HG03060 (cell line): ENCODE data around the gene NINJ2.

Source experiments
- ATAC-seq: cut with Tn5 transposase; IDR thresholded peaks from one replicate; pipeline ENCODE4 v1.9.1; 2021; ENCODE audit warnings: low read depth, moderate number of reproducible peaks; ENCODE audit not compliant: unreplicated experiment

Gene NINJ2

DNA sequence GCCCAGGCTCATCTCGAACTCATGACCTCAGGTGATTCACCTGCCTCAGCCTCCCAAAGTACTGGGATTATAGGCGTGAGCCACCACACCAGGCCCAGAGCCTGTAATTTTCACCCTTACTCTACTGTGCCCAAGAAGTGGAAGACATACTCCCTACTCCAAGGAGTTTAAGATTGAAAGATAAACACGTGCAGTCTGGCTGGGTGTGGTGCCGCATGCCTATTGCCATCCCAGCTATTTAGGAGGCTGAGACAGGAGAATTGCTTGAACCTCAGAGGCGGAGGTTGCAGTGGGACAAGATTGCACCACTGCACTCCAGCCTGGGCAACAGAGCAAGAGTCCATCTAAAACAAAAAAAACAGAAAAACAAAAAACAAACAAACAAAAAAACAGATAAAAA lies 90.0 kb downstream of the NINJ2 start:
- no peak for ATAC-seq

DNA sequence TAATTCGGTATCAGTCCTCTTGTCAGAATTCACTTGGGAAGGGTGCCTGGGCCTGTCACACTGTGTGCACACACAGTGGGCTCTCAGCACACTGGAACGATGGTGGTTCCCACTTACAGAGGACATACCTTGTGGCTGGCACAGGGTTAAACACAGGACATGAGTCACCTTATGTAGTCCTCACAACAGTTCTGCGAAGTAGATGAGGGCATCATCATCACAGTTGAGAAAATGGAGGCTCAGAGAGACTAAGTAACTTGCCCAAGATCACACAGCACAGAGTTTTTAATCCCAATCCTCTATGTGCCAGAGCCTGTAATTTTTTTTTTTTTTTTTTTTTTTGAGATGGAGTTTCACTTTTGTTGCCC lies 90.7 kb downstream of the NINJ2 start:
- no peak for ATAC-seq

DNA sequence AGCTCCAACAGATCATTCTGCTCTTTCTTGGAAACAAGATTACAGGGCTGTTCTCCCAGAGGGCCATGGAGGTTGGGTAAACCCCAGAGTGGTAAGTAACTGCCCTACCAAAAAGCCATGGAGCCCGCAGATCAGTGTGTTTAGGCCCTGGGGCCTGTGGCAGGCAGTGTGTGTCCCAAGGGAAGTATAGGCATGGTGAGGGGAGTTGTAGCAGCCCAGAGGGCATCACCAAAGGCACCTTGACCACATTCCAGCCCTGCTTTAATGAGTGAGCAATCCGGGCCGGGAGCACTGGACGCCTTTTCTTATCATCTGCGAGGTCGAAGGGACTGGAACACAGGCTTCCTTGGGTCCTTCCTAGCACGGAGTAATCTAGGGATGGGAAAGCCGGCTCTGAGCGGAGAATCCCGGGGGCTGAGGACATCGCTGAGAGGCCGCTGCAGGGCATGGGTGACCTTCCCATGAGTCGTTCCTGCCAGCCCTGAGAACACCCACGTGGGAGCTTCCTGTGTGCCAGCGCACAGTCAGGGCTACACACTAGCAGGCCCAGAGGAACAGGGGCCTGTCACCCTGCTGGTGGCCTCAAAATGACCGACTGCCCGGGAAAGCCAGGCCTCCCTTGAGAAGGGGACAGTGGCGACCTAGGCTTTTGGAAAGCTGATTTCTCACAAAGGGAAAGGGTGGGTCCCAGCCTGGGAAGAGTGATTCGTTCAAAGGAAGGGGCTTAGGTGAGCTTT lies 91.3 kb downstream of the NINJ2 start:
- ATAC-seq = no peak

DNA sequence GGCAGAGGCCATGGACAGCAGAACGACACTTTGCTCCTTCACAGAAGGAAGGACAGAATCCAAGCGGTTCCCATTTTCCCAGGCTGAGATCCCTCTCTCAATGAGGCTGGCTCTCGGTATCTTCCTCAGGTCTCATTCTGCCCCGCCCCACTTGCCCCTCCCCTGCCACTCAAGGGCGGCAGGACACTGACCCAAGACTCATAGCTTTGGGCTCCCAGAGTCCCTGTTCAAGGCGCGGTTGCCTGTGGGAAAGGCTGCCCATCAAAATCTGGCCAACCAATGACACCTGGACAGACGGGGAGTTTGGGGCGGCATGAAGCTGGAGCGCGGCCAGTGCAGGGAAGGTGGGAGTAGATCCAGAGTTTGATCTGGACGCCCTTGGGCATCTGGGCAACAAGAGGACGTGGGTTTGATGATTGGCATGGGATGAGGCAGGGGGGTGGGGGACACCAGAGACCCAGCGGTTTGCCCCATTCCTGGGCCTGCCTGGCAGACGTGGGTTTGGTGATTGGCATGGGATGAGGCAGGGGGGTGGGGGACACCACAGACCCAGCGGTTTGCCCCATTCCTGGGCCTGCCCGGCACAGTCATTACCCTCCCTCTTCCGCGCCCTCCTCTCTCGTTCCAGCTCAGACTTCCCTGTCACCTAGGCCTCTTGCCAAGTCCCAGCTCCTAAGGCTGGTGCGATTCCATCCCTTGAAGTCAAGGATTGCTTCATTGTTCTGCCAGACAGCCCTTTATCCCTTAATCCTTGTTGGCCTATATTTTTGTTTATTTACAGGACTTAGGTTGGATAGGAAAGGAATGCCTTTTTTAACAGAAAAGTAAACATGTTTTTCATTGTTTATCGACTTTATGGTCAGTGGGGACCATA lies 92.1 kb downstream of the NINJ2 start:
- no peak for ATAC-seq

DNA sequence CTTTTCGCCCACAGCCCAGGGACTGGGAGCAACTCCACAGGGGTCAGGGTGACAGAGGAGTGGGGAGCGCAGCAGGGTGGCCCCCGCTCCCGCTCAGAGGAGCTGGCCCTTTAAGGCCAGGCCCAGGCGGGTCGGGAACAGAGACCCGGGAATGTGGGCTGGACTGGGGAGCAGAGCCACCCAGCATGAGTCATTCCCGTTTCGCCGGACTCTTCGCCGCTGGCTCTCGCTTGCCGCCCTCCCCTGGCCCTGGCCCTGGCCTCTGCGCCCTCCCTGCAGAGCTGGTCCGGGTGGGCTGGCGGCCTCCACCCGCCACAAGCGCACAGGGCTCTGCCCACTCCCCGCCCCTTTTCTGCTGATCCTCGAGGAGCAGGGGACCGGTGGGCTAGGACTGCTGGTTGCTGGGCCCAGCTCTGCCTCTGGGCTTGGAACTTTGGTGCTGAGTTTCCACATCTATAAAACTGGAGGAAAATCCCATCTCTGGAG lies 92.8 kb downstream of the NINJ2 start:
- ATAC-seq = no peak

DNA sequence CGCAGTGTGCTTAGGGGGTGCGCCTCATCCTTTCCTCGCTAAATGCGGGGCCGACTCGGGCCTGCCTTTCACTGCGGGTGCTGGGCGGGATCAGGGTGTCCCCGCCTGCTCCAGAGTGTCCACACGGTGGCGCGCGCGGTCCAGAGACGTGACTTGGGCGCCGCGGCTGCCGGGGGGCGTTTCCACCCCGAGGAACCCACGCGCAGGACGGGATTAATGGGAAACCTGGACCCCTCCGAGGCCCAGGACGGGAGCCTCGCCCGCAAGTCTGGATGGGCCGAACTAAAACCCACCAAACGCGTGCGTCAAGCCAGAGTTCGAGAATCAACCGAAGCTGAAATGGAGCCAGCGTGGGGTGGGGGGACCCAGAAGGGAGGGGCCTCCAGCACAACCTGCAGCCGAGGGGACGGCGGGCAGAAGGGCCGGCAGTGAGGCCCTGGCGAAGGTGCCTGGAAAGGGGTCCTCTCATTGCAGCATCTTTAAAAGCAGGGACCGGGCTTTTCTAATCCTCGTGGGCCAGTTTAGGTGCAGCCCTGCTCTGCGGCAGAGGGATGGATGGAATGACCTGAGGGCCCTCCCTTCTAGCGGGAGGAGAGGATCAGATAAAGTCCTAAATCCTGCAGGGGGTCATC lies 93.3 kb downstream of the NINJ2 start:
- no peak for ATAC-seq

DNA sequence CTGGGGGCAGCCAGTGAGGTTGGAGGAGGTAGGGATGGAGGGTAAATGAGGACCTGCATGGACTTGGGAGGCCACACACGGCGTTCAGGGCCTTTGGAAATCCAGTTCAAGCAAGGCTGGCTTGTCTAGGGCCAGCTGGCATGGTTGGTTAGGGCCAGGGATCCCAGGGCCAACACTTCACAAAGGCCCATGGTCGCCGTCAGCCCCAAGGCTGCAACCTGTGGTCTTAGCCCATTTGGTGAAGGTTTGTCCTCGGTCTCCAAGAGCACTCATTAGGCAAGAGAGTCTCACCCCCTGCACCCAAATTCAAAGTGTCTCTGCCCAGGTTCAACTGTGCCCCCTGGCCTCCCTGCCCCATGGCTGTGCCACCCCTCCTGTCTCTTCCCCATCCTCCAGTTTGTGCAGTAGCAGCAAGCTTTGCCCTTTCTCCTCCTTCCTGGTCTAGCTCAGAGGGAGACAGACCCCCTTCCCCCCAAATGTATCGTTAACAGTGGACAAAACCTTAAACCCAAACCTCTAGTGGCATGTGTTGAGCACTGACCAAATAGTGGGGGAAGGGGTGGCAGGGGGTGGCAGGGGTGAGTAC lies 94.1 kb downstream of the NINJ2 start:
- no peak for ATAC-seq

DNA sequence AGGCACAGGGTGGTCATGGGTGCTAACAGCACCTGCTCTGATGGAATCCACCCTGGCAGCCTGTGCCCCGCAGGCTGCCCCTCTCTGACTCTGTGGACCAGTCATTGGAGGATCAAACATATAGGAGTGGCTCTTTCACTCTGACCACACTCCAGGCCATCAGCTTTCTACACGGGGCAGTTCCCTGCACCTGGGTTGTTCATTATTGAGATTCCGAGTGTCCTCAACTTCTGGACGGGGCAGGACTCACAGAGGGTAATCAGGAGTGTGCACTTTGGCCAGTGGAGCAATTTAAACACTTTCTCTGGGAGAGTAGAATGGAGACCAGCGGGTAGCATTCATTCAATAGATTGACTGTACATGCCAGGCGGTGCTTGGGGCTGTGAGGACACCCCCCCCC lies 94.8 kb downstream of the NINJ2 start:
- no peak for ATAC-seq

DNA sequence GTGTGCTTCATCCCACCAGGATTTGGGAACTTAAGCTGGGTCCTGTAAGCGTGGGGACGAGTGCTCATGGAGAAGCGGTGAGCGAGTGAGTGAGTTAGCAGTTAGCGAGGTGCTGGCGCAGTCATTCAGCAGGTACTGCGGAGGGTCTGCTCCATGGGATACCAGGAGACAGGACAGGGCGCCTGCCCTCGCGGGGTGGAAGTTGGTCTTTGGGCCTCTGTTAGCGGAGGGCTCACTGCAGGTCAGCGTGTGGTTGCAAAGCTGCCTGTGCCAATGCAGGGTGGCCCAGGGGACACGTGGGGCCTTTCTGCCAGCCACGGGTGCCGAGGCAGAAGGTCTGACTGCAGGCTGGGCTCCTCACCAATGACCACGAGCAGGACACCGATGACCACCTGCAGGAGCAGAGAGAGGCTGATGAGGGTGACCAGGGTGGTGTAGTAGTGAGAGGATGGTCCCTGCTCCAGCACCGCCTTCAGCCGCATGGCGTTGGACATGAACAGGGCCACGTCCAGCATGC lies 97.6 kb downstream of the NINJ2 start:
- no peak for ATAC-seq

DNA sequence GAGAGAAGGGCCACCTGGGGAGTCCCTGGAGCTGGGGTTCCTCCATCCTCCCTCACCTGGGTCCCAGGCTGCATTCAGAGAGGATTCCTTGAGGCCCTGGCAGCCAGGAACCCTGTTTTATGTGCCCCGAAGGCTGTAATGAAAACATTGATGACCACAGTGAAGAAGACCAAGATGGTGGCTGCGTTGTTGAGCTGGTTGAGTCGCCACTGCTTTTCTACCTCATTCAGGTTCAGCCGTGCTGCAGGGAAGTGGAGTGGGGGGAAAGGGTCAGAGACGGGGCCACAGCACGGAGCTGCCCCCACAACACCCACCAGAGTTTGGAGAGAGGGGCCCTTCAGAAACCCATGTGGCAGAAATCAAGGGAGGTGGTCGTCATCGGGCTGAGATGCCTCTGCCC lies 98.1 kb downstream of the NINJ2 start:
- ATAC-seq = no peak

DNA sequence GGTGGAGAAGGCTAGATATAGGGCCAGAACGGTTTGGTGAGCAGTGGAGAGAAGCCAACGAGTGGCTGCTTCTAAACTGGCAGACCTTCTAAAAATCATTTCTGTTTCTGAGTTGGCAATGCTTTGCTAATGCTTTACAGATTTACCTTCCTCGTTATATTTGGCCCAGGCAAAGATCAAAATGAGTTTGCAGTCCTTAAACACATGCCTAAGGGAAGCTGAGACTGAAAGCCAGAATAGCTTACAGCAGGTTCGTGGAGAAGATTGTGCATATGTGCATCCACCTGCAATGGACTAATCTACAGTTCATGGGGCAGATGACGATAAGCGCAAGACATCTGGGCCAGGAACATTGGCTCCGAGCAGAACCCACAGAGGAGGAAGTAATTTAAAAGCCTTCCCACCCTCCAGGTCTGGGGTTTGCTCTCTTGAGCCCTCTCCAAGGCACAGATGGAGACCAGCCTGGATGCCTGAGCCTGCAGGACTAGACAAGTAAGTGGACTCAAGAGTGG lies 99.4 kb downstream of the NINJ2 start:
- ATAC-seq = no peak

DNA sequence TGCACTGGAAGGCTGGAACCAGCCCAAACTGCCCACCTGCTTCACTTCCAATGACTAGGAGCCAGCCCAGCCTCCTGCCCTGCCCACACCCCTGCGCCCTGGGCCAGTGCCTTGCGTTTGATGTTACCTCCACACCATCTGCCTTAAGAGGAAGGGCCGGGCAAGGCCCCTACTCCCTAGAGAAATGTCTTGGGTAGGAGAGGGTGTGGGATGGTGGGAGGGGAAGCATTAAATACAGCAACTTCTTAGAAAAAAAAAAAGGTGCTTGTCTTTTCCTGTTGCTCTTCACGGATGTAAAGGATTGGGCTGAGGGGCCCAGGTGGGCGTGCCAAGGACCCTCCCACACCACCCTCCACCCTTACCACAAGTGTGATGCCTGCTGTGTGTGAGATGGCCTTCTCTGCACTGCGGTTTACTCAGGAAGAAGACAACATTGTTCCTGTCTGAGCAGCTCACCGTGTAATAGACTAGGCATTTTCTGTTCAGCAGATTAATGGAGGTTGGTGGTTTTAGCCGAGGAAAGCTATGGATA lies 99.9 kb downstream of the NINJ2 start:
- no peak for ATAC-seq

DNA sequence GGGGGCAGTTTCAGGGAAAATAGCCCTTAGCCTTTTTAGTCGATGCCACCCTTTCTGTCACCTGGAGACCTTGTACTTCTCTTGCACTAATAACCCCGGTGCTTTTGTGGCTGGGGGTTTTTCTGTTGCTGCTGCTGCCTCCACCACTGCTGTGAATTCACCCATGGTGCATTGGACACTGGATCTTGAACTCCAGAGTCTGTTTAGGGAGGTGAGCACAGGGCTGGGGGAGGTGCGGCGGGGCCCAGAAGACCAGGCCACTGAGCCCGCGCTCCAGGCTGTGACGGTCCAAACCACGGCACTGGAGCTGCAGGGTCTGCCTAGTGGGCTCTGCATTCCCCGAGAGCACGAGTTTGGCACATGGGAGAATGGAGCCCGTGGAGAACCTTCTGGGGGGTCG lies 100.6 kb downstream of the NINJ2 start:
- ATAC-seq = no peak

DNA sequence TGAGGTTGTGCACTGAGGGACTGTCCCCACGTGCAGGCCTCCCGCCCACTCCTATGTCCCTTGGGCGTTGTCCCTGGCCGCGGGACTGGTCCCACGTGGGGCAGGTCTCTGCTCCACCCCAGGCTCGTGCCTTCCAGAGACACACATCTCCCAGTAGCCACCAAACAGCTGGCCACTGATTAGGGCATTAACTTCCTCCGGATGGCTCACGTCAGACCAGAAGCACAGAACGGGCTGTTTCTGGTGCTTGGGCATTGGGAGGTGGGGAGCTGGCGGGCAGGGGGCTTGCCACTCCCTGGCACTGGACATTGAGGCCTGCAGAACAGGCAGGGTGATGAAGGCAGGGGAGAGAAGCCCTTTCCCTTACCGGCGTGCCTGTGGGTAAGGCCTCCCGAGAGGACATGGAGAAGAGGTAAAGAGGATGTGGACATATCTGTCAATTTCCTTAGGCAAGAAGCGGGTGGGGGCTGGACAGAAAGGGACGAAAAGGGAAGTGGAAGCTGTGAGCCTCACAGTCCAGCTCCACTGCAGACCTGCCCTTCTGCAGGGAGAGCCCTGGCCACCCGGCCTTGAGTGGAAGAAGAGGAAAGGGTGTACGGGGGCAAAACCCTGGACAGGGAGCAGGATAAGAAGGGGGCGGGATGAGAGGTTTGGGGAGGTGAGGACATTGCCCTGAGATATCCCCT lies 101.2 kb downstream of the NINJ2 start:
- no peak for ATAC-seq

DNA sequence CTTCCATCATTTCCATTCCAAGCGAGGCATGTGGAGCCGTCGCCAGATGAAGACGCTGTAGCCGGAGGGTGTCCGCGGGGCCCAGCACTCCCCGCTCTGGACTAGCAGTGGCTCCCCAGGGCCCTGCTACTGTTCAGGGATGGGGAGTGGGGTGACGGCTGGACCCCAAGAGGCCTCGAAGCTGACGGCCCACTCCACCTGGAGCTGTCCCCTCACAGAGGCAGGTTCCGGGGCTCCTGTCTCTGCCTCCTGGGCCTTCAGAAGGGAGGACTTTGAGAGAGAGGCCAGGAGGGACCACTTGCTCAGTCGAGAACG lies 101.9 kb downstream of the NINJ2 start:
- no peak for ATAC-seq

DNA sequence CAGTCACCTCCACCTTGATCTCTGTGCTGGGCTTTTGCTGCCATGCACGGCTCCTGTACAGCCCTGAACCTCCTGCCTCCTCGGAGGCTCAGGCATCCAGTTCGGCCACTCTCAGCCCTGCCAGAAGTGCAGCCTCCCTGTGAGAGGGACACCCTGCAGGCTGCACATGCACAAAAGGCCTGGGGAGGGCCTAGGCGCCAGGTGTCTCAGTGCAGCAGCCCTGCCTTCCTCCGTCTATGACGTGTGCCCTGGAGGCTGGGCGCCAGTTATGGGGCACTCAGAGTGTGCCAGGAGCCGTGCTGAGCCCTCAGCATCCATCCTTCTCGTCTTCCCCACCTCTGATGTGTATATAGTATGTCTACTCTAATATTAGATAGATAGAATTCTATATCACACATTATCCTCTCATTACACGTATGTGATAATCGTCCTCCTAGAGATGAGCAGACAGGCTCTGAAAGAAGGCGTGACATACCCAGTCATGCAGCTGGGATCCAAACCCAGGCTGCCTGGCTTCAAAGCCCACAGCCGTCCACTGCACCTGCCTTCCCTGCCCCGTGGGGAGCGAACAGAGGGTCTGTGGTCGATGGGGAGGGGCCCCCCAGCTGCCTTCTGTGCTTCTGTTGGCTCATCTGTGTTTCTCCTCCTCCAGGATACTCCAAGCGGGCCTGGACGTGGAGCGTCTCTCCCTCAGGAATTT lies 102.4 kb downstream of the NINJ2 start:
- no peak for ATAC-seq

DNA sequence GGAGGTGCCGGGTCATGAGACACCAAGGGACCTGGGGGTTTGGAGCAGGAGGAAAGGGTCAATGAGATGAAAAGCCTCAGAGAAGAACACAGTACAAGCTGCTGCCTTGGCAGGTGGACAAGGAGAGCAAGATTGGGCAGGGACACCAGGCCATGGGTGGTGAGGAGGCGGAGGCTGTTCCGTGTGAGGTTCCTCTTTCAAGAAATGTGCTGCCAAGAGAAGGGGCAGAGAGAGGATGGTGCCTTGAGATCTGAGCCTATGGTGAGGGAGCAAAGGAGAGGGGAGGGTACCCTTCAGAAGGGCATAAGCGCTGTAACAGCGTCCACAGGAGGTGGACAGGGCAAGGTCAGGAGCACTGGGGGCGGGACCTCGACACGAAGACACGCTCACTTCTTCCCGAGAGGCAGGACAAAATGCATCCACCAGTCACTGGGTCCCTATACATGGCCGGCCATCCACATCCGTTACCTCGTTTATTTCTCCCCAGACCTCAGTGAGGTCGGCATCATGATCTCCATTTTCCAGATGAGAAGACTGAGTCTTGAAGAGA lies 103.3 kb downstream of the NINJ2 start:
- no peak for ATAC-seq

DNA sequence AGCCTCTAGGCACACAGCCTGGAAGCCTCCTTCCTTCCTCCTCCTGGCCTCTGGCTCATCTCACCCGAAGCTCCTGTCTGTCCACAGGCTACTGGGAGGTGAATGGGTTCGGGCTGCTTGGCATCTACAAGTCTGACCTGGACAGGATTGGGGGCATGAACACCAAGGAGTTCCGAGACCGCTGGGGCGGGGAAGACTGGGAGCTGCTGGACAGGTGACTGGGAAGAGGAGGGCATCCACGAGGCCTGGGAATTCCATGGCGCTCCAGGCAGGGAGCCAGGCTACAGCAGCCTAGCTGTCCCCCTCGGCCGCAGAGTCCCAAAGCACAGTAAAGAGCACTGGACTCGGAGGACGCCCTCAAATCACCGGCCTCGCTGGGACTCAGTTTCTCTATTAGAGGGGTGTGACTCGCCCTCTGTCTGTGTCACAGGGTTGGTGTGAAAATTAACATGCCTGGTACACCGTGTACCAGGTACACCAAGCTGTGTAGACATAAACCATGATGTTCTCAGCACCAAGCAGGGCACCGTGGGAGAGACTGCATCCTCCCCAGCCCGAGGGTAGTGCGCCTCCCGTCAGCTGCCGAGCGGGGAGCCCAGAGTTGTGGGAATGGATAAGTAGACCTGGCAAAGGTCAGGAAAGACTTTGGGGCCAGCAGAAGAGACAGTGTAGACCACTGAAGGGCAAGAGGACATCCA lies 103.9 kb downstream of the NINJ2 start:
- no peak for ATAC-seq
